OCI-LY1 (cell line): ENCODE measurements around the gene TRMU.

Experiments
- EZH2 ChIP-seq: fragments of 200-600 bp; sonication (generic), shearing (Covaris generic); IDR thresholded peaks from 2 replicates; pipeline ENCODE4 v1.8.0; 2017; ENCODE audit warnings: borderline replicate concordance, mixed run types, mild to moderate bottlenecking, antibody characterized with exemption, low read length, moderate library complexity, mixed read lengths
- TF ChIP-seq, protein P1 (sequence below): fragments of 200-600 bp; sonication (generic), shearing (Covaris generic); IDR thresholded peaks from 2 replicates; pipeline ENCODE4 v1.5.1; 2017; ENCODE audit warnings: mild to moderate bottlenecking, antibody characterized with exemption, low read length, moderate library complexity, mixed read lengths

DNA sequence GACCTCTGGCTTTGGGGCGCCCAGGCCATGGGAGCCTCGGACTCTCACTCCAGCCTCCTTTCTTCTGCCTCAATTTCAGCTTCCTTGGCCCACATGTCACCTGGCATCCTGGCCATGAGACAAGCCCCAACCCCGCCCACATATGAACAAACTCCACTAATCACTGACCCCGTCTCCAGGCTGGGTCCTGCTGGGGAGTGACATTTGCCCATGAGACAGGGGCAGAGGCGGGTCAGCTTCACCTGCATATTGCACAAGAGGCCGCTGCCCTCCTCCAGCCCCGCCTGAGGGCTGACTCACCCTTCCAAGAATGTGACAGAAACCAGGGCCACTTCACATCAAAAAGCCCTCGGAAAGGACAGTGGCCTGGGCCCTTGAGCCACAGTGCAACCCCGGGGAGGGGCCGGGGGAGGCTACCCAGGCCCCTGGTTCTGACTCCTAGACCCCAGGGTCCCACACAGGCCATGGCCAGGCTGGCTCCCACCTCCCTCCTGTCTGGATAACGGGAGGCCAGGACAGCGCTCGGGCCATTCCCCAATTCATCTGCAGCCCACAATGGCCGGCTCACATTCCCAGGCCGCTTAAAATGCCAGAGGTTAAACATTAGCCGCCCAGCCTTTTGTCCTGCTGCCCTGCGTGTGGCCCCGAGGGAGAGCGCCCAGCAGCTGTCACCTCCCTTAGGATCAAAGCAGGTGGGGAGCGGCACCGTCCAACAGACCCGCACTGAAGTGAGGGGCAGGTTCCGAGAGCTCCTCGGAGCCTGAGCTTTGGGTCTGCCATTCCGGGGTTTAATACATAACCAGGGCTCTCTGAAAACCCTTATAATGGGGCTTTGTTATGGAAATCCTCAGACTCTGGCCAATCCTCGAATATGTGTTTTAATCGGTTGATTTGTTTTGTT, 42.3 kb downstream of the TRMU start:
- TF ChIP-seq EZH2 = no peak
- TF ChIP-seq, protein P1, sequence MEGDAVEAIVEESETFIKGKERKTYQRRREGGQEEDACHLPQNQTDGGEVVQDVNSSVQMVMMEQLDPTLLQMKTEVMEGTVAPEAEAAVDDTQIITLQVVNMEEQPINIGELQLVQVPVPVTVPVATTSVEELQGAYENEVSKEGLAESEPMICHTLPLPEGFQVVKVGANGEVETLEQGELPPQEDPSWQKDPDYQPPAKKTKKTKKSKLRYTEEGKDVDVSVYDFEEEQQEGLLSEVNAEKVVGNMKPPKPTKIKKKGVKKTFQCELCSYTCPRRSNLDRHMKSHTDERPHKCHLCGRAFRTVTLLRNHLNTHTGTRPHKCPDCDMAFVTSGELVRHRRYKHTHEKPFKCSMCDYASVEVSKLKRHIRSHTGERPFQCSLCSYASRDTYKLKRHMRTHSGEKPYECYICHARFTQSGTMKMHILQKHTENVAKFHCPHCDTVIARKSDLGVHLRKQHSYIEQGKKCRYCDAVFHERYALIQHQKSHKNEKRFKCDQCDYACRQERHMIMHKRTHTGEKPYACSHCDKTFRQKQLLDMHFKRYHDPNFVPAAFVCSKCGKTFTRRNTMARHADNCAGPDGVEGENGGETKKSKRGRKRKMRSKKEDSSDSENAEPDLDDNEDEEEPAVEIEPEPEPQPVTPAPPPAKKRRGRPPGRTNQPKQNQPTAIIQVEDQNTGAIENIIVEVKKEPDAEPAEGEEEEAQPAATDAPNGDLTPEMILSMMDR = no peak
